HepG2 (cell line): ENCODE measurements around the gene ITIH3. TPM values are rescaled to one million over a fixed set of nuclear protein-coding genes. Genes with fewer than 3 reads are reported as not detected.

Source experiments
- BHLHE40 ChIP-seq: IDR thresholded peaks from 2 replicates; pipeline ENCODE4 v1.6.1; 2011; ENCODE audit warnings: low read length, improper control_type of control experiment
- CEBPZ ChIP-seq: IDR thresholded peaks from 2 replicates; pipeline ENCODE4 v1.6.1; 2012; ENCODE audit warnings: low read length, improper control_type of control experiment
- CENPT ChIP-seq: sonication (generic); formaldehyde crosslinking; IDR thresholded peaks from 2 replicates; pipeline ENCODE4 v1.8.0; 2022; ENCODE audit warnings: low read depth, mild to moderate bottlenecking, moderate library complexity, missing genetic modification reagents
- CENPX ChIP-seq: sonication (generic); formaldehyde crosslinking; IDR thresholded peaks from 2 replicates; pipeline ENCODE4 v1.9.0; 2021; ENCODE audit warnings: mild to moderate bottlenecking, missing genetic modification reagents, moderate library complexity
- EEA1 ChIP-seq: sonication (generic); formaldehyde crosslinking; IDR thresholded peaks from 2 replicates; pipeline ENCODE4 v1.5.1; 2020; ENCODE audit warnings: mild to moderate bottlenecking, missing genetic modification reagents, borderline replicate concordance
- HIVEP1 ChIP-seq: sonication (generic); formaldehyde crosslinking; IDR thresholded peaks from 2 replicates; pipeline ENCODE4 v1.4.0; 2020; ENCODE audit warnings: mild to moderate bottlenecking, missing genetic modification reagents
- KDM4B ChIP-seq: sonication (generic); formaldehyde crosslinking; IDR thresholded peaks from 2 replicates; pipeline ENCODE4 v1.4.0; 2020; ENCODE audit warnings: missing genetic modification reagents
- MXI1 ChIP-seq: IDR thresholded peaks from 3 replicates; pipeline ENCODE4 v1.6.1; 2012; ENCODE audit warnings: low read depth, low read length, inconsistent platforms, borderline replicate concordance
- NCOA5 ChIP-seq: sonication (generic); formaldehyde crosslinking; IDR thresholded peaks from 2 replicates; pipeline ENCODE4 v1.4.0; 2020; ENCODE audit warnings: missing genetic modification reagents
- PHF8 ChIP-seq: sonication (generic); formaldehyde crosslinking; IDR thresholded peaks from 2 replicates; pipeline ENCODE4 v1.5.0; 2020; ENCODE audit warnings: missing genetic modification reagents
- PITX1 ChIP-seq: sonication (generic); formaldehyde crosslinking; IDR thresholded peaks from 2 replicates; pipeline ENCODE4 v1.5.1; 2020; ENCODE audit warnings: mild to moderate bottlenecking, missing genetic modification reagents
- POLR2G ChIP-seq: fragments of 200-400 bp; formaldehyde crosslinking; IDR thresholded peaks from 2 replicates; pipeline ENCODE4 v1.6.1; 2018; ENCODE audit warnings: mild to moderate bottlenecking, low read depth, low read length, moderate library complexity
- RBFOX2 ChIP-seq: fragments of 200-400 bp; formaldehyde crosslinking; IDR thresholded peaks from 2 replicates; pipeline ENCODE4 v1.6.1; 2017; ENCODE audit warnings: low read depth, mild to moderate bottlenecking, low read length
- RBM39 ChIP-seq: fragments of 200-400 bp; formaldehyde crosslinking; IDR thresholded peaks from one replicate; pipeline ENCODE4 v1.6.1; 2018; ENCODE audit warnings: antibody characterized with exemption, mild to moderate bottlenecking, low read depth, low read length; ENCODE audit not compliant: poor library complexity, severe bottlenecking
- TAF1 ChIP-seq: sonication (generic); formaldehyde crosslinking; IDR thresholded peaks from 2 replicates; pipeline ENCODE4 v1.4.0; 2020; ENCODE audit warnings: missing genetic modification reagents
- XBP1 ChIP-seq: sonication (generic); formaldehyde crosslinking; IDR thresholded peaks from 2 replicates; pipeline ENCODE4 v1.5.0; 2020; ENCODE audit warnings: missing genetic modification reagents
- ZFP1 ChIP-seq: IDR thresholded peaks from 2 replicates; pipeline ENCODE4 v1.6.1; 2016
- ZNF335 ChIP-seq: sonication (generic); formaldehyde crosslinking; IDR thresholded peaks from 2 replicates; pipeline ENCODE4 v1.4.0; 2020; ENCODE audit warnings: missing genetic modification reagents
- ZNF451 ChIP-seq: sonication (generic); formaldehyde crosslinking; IDR thresholded peaks from 2 replicates; pipeline ENCODE4 v1.5.0; 2020; ENCODE audit warnings: mild to moderate bottlenecking, missing genetic modification reagents
- ZNF484 ChIP-seq: sonication (generic); formaldehyde crosslinking; IDR thresholded peaks from 2 replicates; pipeline ENCODE4 v1.5.1; 2020; ENCODE audit warnings: mild to moderate bottlenecking, low read depth, missing genetic modification reagents, borderline replicate concordance
- ZNF749 ChIP-seq: sonication (generic); formaldehyde crosslinking; IDR thresholded peaks from 2 replicates; pipeline ENCODE4 v1.8.0; 2022; ENCODE audit warnings: mild to moderate bottlenecking, missing genetic modification reagents, moderate library complexity, borderline replicate concordance
- ZNF788 ChIP-seq: sonication (generic); formaldehyde crosslinking; IDR thresholded peaks from 2 replicates; pipeline ENCODE4 v1.5.0; 2020; ENCODE audit warnings: mild to moderate bottlenecking, missing genetic modification reagents, borderline replicate concordance
- polyA plus RNA-seq, 8 experiments: library from polyadenylated mRNA; depleted of rRNA in 3 of 8; stranded (reverse) in 7 of 8; unstranded in 1 of 8; fragments of >200 nt; fragmentation: Illumina TruSeq in 4 of 8; extraction: Trizol in 4 of 8; gene quantifications; 2 replicates each; pipeline versions ENCODE4 v1.2.1 to v1.2.3, GENCODE V29; 2011 to 2016; ENCODE audit warnings: low read depth in 4 of 8, missing spikeins in 1 of 8, mixed read lengths in 1 of 8; ENCODE audit not compliant: insufficient read depth in 1 of 8
- total RNA-seq, 5 experiments: library from RNA; depleted of rRNA; stranded (reverse); fragments of >200 nt; fragmentation: Illumina TruSeq; extraction: Trizol; gene quantifications; 2 replicates each; pipeline ENCODE4 v1.2.3, GENCODE V29; 2016; ENCODE audit warnings: low read depth in 1 of 5
- TF ChIP-seq, protein P1 (sequence below): sonication (generic); formaldehyde crosslinking; conservative IDR thresholded peaks from 2 replicates; pipeline ENCODE4 v1.4.0; 2020; ENCODE audit warnings: mild to moderate bottlenecking, missing genetic modification reagents, moderate library complexity
- TF ChIP-seq, protein P2 (sequence below): IDR thresholded peaks from 2 replicates; pipeline ENCODE4 v1.6.1; 2016; ENCODE audit warnings: mild to moderate bottlenecking, missing biosample characterization, missing genetic modification reagents

The ITIH3 gene
- total and polyA plus RNA-seq, 2 of the 13 experiments (the other 11 are each of a cell fraction or from before 2014, with no cell fraction given): 105 to 632 TPM

DNA sequence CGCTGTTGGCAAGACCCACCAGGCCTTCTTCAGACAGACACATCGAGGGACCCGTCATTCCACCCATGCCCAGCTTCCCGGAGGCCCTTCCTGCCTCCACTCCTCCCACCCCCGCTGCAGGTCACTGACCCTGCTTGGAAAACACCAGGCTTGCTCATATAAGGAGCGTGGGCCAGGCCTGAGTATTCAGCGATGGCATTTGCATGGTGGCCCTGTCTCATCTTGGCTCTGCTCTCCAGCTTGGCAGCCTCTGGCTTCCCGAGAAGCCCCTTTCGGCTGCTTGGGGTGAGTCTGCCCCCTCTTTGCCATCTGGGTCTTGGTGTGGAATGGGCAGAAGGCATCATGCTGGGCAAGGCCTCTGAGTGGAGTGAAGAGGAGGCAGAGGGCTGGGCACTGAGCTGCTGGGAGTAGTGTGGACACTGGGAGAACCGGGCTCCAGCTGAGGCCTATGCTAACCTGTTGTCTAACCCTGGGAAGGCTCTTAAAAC, at the start of gene ITIH3 (continued):
- TF ChIP-seq POLR2G (0 out of 2 replicates have a peak, but pooled peaks have one; percentile 33), ZNF484 (no peak), HIVEP1 (CRISPR knock-in tag) (peak; percentile 55; the same call in 1 of the 2 replicates), TAF1 (peak; percentile 49; the same call in 1 of the 2 replicates), NCOA5 (CRISPR knock-in tag) (no peak), BHLHE40 (0 out of 2 replicates have a peak, but pooled peaks have one; percentile 3), ZFP1 (CRISPR knock-in tag) (0 out of 2 replicates have a peak, but pooled peaks have one; percentile 3), MXI1 (peak; percentile 40; the same call in 1 of the 3 replicates), XBP1 (CRISPR knock-in tag) (peak; percentile 16; the same call in 1 of the 2 replicates), ZNF749 (CRISPR knock-in tag) (peak; percentile 62; the same call in 1 of the 2 replicates), PITX1 (CRISPR knock-in tag) (0 out of 2 replicates have a peak, but pooled peaks have one; percentile 12), CENPX (CRISPR knock-in tag) (no peak), CEBPZ (no peak), RBM39 (no peak), PHF8 (peak; percentile 64), EEA1 (CRISPR knock-in tag) (peak; percentile 67; the same call in 1 of the 2 replicates), KDM4B (0 out of 2 replicates have a peak, but pooled peaks have one; percentile 17), RBFOX2 (peak; percentile 46), CENPT (CRISPR knock-in tag) (no peak), ZNF788 (0 out of 2 replicates have a peak, but pooled peaks have one; percentile 20), ZNF451 (CRISPR knock-in tag) (no peak), ZNF335 (CRISPR knock-in tag) (0 out of 2 replicates have a peak, but pooled peaks have one; percentile 40)
- TF ChIP-seq, protein P1, sequence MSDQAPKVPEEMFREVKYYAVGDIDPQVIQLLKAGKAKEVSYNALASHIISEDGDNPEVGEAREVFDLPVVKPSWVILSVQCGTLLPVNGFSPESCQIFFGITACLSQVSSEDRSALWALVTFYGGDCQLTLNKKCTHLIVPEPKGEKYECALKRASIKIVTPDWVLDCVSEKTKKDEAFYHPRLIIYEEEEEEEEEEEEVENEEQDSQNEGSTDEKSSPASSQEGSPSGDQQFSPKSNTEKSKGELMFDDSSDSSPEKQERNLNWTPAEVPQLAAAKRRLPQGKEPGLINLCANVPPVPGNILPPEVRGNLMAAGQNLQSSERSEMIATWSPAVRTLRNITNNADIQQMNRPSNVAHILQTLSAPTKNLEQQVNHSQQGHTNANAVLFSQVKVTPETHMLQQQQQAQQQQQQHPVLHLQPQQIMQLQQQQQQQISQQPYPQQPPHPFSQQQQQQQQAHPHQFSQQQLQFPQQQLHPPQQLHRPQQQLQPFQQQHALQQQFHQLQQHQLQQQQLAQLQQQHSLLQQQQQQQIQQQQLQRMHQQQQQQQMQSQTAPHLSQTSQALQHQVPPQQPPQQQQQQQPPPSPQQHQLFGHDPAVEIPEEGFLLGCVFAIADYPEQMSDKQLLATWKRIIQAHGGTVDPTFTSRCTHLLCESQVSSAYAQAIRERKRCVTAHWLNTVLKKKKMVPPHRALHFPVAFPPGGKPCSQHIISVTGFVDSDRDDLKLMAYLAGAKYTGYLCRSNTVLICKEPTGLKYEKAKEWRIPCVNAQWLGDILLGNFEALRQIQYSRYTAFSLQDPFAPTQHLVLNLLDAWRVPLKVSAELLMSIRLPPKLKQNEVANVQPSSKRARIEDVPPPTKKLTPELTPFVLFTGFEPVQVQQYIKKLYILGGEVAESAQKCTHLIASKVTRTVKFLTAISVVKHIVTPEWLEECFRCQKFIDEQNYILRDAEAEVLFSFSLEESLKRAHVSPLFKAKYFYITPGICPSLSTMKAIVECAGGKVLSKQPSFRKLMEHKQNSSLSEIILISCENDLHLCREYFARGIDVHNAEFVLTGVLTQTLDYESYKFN: peak; percentile 27; the same call in 1 of the 2 replicates
- TF ChIP-seq, protein P2, sequence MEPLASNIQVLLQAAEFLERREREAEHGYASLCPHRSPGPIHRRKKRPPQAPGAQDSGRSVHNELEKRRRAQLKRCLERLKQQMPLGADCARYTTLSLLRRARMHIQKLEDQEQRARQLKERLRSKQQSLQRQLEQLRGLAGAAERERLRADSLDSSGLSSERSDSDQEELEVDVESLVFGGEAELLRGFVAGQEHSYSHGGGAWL (CRISPR knock-in tag): peak; percentile 12; the same call in 1 of the 2 replicates
